AG09319 (cell line): ENCODE measurements around the gene FOXI3.

ENCODE experiments used
- DNase-seq: peaks from one replicate; pipeline ENCODE4 v3.0.0-alpha.2; 2010; ENCODE audit warnings: low read depth; ENCODE audit errors: extremely low read depth
- TF ChIP-seq, protein P1 (sequence below): IDR thresholded peaks from 2 replicates; pipeline ENCODE4 v1.5.1; 2011; ENCODE audit warnings: low read depth, mild to moderate bottlenecking, inconsistent platforms, low read length, moderate library complexity

FOXI3 gene

DNA sequence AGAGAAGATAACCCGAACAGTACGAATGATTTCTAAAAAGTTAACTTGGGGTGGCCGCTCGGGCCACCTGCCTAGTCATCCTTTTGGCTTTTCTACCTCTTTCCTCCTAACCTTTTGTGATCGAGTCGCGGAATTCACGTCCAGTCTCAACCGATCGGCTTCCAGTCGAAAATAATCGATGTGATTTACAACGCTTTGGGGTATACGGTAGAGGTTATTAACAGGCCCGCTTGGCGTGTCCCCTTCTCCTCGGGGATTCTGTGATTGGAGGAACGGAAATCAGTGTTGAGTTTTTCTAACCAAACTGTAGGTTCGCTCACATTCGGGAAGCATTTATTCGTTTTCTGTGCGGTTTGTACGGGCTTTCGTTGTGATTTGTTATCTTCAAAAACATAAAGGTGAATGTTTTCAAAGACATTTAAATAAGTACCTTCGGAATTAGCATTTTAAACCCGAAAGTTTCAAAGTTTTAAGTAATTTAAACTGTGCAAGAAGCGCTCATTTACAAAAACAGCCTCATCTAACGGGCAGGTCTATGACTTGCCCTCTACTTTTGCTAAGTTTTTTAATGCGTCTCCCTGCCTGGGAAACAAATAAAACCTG is 588 bp upstream of the FOXI3 start:
- TF ChIP-seq, protein P1, sequence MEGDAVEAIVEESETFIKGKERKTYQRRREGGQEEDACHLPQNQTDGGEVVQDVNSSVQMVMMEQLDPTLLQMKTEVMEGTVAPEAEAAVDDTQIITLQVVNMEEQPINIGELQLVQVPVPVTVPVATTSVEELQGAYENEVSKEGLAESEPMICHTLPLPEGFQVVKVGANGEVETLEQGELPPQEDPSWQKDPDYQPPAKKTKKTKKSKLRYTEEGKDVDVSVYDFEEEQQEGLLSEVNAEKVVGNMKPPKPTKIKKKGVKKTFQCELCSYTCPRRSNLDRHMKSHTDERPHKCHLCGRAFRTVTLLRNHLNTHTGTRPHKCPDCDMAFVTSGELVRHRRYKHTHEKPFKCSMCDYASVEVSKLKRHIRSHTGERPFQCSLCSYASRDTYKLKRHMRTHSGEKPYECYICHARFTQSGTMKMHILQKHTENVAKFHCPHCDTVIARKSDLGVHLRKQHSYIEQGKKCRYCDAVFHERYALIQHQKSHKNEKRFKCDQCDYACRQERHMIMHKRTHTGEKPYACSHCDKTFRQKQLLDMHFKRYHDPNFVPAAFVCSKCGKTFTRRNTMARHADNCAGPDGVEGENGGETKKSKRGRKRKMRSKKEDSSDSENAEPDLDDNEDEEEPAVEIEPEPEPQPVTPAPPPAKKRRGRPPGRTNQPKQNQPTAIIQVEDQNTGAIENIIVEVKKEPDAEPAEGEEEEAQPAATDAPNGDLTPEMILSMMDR = no peak
- no peak for DNase-seq

GRCh38 chr2:88451811-88452564 is 505 bp downstream of the FOXI3 start:
- DNase-seq = no peak
- TF ChIP-seq, protein P1 = no peak

- no peak for DNase-seq
- TF ChIP-seq, protein P1 = no peak
Observed at GRCh38 chr2:88450925-88451810, 1.3 kb downstream of the FOXI3 start.

DNA sequence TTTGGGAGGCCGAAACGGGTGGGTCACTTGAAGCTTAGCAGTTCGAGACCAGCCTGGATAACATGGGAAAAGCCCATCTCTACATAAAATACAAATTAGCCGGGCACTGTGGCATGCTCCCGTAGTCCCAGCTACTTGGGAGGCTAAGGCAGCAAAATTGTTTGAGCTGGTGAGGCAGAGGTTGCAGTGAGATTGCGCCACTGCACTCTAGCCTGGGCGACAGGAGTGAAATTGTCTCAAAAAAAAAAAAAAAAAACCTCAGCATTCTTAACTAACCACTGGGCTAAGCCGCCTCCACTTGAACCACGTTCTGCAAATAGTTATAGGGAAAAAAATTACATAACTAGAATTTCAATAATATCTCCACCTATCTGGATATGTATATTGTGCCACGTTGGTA is 2.3 kb downstream of the FOXI3 start:
- no peak for DNase-seq
- TF ChIP-seq, protein P1 = no peak

DNA sequence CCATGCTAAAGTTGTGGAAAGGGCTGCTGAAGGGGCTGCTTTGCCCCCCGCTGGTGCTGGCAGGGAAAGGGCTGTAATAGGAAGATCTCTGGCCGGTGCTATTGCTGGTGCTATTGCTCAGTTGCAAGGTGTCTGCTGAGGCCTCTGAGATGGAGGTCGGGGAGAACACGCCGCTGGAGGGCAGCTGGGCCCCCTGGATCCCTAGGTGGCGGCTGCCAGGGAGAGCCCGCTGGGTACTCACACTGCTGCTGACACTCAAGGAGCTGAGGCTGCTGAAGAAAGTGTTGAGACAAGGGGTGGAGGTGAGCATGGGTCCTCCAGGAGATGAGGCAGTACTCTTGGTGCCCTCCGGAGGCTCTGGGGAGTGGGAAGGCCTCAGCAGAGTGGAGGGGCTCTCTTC is 4.2 kb downstream of the FOXI3 start:
- no peak for DNase-seq
- TF ChIP-seq, protein P1 = no peak

GRCh38 chr2:88443353-88443938 is 9.0 kb downstream of the FOXI3 start:
- no peak for DNase-seq
- TF ChIP-seq, protein P1 = no peak
